SK-N-SH treated with all-trans-retinoic acid at 6 μM for 48 hours (cell line): ENCODE data around the gene MGAT5B.

ENCODE experiments used
- ISL1 ChIP-seq: fragments of 250-450 bp; sonication (Bioruptor Pico); IDR thresholded peaks from 2 replicates; pipeline ENCODE4 v2.1.2; 2022; ENCODE audit warnings: mild to moderate bottlenecking, moderate library complexity
- ZNF70 ChIP-seq: fragments of 450-650 bp; formaldehyde crosslinking; IDR thresholded peaks from 2 replicates; pipeline ENCODE4 v1.5.0; 2020; ENCODE audit warnings: mild to moderate bottlenecking, moderate library complexity
- TF ChIP-seq, protein P1 (sequence below): fragments of 250-450 bp; sonication (Bioruptor Pico); IDR thresholded peaks from 2 replicates; pipeline ENCODE4 v1.8.0; 2020; ENCODE audit warnings: mild to moderate bottlenecking, moderate library complexity, borderline replicate concordance

DNA sequence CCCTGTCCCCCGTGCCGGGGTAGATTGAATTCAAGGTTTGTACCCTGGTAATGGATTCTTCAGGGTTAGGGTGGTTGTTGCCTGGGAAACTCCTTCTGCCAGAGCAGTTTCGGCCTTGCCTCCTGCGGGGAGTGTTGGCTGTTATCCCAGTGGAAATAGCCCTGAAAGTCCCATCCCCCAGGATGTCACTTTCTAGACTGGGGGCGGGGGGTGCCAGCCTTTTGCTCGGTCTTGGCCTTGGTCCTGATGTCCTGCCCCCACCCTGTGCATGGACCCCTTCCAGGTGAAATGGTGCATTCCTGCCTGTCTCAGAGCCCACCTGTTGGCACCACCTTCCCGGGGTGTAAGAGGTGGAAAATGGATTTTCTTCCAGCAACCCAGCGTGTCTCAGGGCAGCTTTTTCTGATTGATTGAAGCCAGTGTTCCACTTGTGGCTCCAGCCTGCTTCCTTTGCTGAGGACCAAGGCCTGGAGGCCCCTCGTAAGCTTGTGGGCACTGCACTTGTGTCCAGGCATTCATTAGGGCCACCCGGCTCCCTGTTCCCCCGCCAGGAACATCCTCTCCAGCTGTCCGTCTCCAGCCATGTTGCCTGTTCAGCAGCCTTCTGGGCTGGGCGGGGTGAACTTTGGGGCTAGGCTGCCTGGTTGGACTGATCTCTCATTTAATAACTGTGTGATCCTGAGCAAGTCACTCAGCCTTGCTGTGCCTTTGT lies 25.6 kb downstream of the MGAT5B start:
- TF ChIP-seq ZNF70 (CRISPR knock-in tag): no peak
- TF ChIP-seq ISL1 (CRISPR knock-in tag): no peak
- TF ChIP-seq, protein P1, sequence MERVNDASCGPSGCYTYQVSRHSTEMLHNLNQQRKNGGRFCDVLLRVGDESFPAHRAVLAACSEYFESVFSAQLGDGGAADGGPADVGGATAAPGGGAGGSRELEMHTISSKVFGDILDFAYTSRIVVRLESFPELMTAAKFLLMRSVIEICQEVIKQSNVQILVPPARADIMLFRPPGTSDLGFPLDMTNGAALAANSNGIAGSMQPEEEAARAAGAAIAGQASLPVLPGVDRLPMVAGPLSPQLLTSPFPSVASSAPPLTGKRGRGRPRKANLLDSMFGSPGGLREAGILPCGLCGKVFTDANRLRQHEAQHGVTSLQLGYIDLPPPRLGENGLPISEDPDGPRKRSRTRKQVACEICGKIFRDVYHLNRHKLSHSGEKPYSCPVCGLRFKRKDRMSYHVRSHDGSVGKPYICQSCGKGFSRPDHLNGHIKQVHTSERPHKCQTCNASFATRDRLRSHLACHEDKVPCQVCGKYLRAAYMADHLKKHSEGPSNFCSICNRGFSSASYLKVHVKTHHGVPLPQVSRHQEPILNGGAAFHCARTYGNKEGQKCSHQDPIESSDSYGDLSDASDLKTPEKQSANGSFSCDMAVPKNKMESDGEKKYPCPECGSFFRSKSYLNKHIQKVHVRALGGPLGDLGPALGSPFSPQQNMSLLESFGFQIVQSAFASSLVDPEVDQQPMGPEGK (CRISPR knock-in tag): no peak
